HG03342 (cell line): ENCODE data around the gene EOGT.

Experiments used
- ATAC-seq: cut with Tn5 transposase; IDR thresholded peaks from one replicate; pipeline ENCODE4 v1.9.1; 2021; ENCODE audit warnings: mild to moderate bottlenecking, moderate library complexity; ENCODE audit not compliant: unreplicated experiment

The EOGT gene

DNA sequence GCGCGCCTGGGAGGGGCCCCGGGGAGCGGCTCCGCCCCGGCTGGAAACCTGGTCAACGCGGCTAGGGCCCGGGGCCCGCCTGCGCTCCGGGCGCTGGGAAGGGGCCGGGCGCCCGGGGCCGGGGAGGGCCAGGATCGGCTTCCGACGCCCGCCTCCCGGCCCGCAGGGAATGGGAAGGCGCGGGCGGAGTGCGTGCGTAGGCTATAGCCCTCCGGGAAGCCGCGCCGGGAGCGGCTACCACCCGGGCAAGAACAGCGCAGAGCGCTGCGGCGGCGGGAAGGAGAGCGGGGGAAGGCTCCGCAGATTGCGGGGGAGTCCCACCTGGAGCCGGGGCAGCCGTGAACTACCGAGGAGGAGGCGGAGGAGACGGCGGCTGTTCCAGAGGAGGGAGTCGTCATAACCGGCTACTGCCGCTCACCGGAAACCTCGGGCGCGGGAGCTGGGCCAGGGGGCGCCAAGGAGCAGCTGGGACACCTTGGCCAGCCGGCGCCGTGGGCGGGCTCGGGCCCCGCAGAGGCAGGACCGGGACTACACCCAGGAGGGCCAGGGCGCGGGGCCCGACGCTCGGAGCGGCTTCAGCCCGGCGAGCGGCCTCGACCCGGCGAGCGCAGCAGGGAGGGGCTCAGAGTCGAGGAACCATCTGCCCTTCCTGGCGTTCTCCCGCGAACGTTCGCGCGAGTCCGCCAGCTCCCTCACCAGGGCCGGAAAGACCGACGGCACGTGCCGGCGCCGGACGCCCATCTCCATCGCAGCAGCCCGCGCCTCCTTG lies at the start of gene EOGT:
Gene EOGT, minus strand, starts transcription at position 432 of the 769 bp plus-strand sequence. CDS start 3,838 bp downstream, outside the sequence.
- peak; percentile 78 for ATAC-seq

DNA sequence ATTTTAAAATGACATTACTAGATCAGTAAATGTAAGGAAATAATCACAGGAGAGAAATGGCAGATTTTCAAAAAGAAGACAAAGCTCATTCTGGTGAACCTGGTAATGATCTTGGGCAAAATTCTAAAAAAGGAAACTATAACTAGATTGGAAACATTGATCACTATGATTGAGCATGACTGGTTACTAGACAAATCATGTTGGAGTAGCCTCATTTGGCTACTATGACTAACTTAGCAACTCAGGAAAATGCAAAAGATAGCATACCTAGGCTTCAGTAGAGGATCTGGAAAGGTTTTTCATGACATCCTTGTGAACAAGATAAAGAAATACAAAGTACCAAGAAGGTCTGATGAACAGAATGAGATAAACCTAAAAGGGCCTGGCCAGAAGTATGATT lies 46.2 kb upstream of the EOGT start:
- no peak for ATAC-seq

DNA sequence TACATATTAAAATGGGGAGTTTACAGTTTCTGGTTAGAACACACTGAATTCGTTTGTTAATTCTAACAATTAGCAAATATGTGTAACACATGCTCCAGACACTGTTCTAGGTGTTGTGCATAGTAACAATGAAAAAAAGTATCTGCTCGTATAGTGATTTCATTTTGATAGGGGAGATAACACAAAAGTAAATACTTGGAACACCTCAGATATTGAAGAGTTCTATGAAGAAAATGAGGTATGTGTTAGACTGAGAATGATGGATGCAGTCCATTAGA lies 45.4 kb upstream of the EOGT start:
- no peak for ATAC-seq

- ATAC-seq: peak; percentile 98
Measured at GRCh38 chr3:69058180-69058946, 44.9 kb upstream of the EOGT start.

GRCh38 chr3:69052472-69052898 lies 39.0 kb upstream of the EOGT start:
- ATAC-seq: no peak

- peak; percentile 95 for ATAC-seq
Measured at GRCh38 chr3:69051756-69052471, 38.4 kb upstream of the EOGT start, which contains the start of gene TMF1. TMF1 (minus strand) TSS chr3:69052333; CDS start chr3:69052086, 247 bp downstream.

DNA sequence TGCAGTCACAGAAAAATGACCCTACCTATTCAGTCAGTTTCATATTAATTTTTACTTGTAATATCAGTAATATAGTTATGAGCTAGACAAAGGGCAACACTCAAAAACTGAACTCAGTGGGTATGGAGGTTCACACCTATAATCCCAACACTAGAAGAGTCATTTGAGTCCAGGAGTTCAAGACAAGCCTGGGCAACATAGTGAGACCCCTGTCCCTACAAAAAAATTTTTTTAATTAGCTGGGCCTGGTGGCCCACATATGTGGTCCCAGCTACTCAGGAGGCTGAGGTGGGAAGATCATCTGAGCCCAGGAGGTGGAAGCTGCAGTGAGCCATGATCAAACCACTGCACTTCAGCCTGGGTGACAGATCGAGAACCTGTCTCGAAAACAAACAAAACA lies 35.5 kb upstream of the EOGT start:
- ATAC-seq: no peak

- no peak for ATAC-seq
Measured at GRCh38 chr3:69044608-69045007, 31.1 kb upstream of the EOGT start.

- ATAC-seq: no peak
Measured at GRCh38 chr3:69033470-69033869, 20.0 kb upstream of the EOGT start.

DNA sequence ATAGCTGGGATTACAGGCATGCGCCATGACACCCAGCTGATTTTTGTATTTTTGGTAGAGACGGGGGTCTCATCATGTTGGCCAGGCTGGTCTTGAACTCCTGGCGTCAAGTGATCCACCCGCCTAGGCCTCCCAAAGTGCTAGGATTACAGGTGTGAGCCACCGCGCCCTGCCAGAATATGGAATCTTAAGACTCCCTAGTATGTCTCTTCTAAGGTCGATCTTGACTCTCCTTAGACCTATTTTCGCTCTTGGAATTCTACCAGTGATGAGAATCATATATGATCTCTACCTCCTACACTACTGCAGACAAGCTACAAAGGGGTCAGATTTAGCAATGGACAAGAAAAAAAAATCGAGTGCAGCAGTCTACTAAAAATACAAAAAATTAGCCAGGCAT lies 19.3 kb upstream of the EOGT start:
- ATAC-seq: no peak

DNA sequence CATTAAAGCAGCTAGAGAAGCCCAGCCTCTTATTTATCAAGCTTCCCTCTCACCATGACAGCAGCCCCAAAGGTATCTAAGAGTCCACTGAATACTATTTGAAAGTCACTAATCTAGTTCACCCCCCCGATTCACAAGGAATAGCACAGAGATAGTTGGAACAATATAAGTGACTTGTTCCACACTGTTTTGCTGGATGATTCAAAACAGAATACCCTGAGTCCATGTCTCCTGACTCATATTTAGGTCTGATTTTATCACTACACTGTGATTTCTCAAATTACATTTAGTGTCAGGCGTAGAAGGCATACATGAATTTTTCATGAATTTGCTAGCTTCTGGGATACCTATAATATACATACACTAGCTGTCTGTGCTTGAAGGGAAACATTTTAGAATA lies 18.7 kb upstream of the EOGT start:
- no peak for ATAC-seq

DNA sequence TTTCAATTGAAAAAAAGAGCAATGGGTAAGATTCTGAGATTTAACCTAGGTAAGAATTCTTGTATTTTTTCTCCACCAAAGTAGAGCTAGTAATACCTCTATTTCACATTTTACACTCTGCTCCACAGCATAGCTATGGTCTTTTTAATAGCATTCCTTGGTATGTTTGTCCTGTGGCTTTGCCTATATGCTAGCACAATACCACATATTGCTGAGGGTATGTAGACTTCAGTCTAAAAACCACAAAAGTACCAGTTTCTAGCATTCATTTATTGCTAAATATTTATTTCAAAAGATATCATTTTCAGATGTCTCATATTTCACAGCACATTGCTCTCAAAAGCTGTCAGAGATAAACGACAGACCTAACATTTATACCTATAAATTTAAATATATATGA lies 18.2 kb upstream of the EOGT start:
- ATAC-seq: no peak

DNA sequence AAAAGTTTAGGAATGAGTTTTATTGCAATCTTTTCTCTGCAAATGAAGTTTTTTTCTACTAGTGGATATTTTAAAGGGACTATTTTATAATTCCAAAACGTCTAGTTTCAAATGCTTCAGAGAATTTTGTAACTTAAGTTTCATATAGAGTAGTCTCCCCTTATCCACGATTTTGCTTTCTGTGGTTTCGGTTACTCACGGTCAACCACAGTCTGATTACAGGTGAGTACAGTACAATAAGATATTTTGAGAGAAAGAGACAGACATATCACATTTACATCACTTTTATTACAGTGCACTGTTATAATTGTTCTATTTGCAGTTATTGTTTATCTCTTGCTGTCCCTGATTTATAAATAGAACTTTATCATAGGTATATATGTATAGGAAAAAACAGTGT lies 7.4 kb upstream of the EOGT start:
- ATAC-seq: no peak

- no peak for ATAC-seq
Measured at GRCh38 chr3:69020424-69020823, 6.9 kb upstream of the EOGT start.

- ATAC-seq: no peak
Measured at GRCh38 chr3:69016901-69017300, 3.4 kb upstream of the EOGT start.

DNA sequence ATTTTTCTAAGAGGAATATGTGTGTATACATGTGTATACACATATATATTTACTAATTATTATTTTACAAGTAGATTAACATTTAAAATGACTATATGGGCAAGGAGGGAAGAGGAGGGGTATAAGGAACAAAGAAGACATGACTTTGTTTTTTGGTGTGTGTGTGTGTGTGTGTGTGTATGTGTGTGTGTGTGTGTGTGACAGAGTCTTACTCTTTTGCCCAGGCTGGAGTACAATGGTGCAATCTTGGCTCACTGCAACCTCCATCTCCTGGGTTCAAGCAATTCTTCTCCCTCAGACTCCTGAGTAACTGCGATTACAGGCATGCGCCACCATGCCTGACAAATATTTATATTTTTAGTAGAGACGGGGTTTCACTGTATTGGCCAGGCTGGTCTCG lies 2.6 kb upstream of the EOGT start:
- ATAC-seq: no peak

DNA sequence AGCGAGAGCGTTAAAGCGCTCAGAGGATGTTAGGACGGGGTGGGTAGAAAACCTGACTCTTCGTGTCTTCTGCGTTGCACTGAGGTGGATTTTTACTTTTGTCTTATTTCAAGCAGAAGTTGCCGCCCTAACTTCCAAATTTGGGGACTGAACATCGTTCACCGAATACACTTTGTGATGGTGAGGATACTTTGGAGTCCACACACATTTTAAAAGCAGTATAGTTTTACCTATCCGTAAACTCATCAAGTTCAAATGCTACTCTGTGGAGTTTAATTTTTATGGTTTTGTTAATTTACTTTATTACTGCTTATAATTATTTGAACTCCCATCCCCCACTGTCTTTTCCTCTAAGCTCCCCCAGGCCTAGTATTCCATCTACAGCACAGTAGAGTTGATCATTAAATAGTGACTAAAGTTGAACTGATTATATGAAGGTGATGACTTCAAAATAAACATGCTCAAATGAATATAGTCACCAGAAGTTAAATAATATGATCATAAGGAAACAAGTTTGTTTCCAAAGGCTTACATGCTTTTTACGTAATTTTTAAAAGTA lies 617 bp upstream of the EOGT start:
- no peak for ATAC-seq

DNA sequence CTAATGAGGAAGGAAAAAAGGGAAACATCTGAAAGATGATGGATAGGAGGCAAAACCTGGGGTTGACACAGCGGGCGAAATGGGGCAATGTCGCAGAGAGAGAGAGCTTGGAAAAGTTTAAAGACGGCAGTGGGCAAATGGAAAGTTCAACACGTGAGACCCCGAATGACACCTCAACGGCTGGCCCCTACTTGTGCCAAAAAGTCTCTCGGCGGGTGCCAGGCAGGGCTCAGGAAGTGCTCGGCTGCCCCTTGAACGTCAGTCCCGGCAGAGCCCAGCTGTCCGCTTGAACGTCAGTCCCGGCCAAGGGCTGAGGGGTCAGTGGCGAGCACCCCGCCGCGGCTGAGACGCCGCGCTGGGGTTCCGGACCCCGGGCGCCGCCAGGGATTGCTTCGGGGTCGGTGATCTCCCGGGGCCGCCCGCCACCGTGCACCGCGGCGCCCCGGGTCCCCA lies 658 bp downstream of the EOGT start:
- ATAC-seq: peak; percentile 39

DNA sequence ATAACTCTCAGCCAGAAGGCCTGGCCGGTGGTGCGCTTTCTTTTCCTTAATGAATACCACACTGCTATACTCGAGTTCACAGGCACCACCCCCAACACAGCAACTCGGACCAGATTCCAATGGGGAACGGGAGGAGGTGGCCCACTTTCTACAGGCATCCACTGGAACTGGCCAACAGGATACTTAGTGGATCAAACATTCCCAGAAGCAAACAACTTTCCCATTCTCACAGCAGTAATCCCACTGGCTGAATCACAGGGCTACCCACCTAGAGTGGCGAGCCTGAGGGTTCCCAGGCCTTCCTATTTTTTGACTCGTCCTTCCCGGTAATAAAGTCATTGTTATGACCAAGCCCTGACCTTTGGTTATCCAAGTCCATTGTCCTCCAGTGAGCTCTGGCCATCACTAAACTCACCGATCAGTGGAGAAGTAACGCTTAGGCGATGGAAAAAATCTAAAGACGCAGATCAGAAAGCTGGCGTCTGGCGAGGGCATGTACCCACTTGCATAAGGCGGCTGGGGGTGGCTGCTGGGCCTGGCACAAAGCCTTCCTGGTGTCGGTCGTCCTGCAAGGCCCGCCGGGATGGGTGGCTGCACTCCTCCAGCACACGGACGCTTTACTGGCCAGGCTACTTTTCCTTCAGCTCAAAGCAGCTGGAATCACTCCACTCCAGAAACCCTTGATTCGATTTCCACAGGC lies 1.2 kb downstream of the EOGT start:
- no peak for ATAC-seq

DNA sequence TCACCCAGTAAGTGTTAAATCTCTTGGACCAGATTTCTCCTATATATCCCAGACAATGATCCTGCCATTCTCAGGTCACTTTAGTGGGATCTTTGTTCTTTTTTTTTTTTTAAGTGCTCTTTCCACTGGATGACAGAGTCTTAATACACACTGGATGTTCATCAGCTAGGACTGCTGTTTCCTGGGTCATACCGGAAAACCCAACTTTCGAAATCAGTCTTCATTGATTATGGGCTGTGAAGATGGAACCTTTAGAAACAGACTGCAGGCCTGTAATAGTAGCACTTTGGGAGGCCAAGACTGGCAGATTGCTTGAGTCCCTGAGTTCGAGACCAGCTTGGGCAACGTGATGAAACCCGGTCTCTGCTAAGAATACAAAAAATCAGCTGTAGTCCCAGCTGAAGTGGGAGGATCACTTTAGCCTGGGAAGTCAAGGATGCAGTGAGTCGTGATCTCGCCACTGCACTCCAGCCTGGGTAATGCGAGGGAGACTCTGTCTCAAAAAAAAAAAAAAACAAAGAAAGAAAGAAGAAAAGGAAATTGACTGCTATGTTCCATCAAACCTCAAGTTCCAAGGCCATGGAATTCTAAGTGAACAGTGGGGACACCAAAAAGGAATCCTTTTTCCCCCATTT lies 2.3 kb downstream of the EOGT start:
- no peak for ATAC-seq
